ENCODE results near the gene COL4A2.

Gene COL4A2

GRCh38 chr13:110323172-110323891 lies 16.2 kb downstream of the COL4A2 start:
- Histone ChIP-seq H3K9me3 (no peaks in the 10 kb centered on the region), H3K4me1 (ENCODE audit: control insufficient read depth in 1 of 2, insufficient read depth in 1 of 2, low read depth in 1 of 2, low read length in 1 of 2) (no peaks in the 10 kb centered on the region), H3K27ac (no peak overlapping the region), H3K27me3 (peaks cover 87% of the 10 kb centered on the region), H3K4me3 (ENCODE audit: low read depth in 1 of 2, low read length in 1 of 2) (no peak overlapping the region), H3K36me3 (no peaks in the 10 kb centered on the region)
- no peak for TF ChIP-seq CTCF (IDR thresholded peaks at IDR 0.05)

GRCh38 chr13:110324026-110324749 lies 17.1 kb downstream of the COL4A2 start:
- Histone ChIP-seq H3K36me3 (no peaks in the 10 kb centered on the region), H3K9me3 (no peaks in the 10 kb centered on the region), H3K4me1 (ENCODE audit: control insufficient read depth in 1 of 2, insufficient read depth in 1 of 2, low read depth in 1 of 2, low read length in 1 of 2) (no peaks in the 10 kb centered on the region), H3K27ac (no peak overlapping the region), H3K4me3 (ENCODE audit: low read depth in 1 of 2, low read length in 1 of 2) (no peak overlapping the region), H3K27me3 (peaks cover 86% of the 10 kb centered on the region)
- no peak for TF ChIP-seq CTCF (IDR thresholded peaks at IDR 0.05)

- Histone ChIP-seq H3K4me1 (ENCODE audit: control insufficient read depth in 1 of 2, insufficient read depth in 1 of 2, low read depth in 1 of 2, low read length in 1 of 2) (no peaks in the 10 kb centered on the region), H3K27me3 (peaks cover 79% of the 10 kb centered on the region)
Observed at GRCh38 chr13:110326263-110326904, 19.3 kb downstream of the COL4A2 start.

GRCh38 chr13:110327051-110327721 lies 20.1 kb downstream of the COL4A2 start:
- no peak overlapping the region for H3K27ac ChIP-seq
- TF ChIP-seq CTCF (IDR thresholded peaks at IDR 0.05): no peak
- no peaks in the 10 kb centered on the region for H3K36me3 ChIP-seq
- H3K4me3 ChIP-seq (ENCODE audit: low read depth in 1 of 2, low read length in 1 of 2): no peak overlapping the region
- H3K4me1 ChIP-seq (ENCODE audit: control insufficient read depth in 1 of 2, insufficient read depth in 1 of 2, low read depth in 1 of 2, low read length in 1 of 2): no peaks in the 10 kb centered on the region
- peaks cover 78% of the 10 kb centered on the region for H3K27me3 ChIP-seq
- H3K9me3 ChIP-seq: no peaks in the 10 kb centered on the region

More at GRCh38 chr13:110326263-110326904, 19.3 kb downstream of the COL4A2 start:
- Histone ChIP-seq H3K4me3 (ENCODE audit: low read depth in 1 of 2, low read length in 1 of 2) (no peak overlapping the region), H3K27ac (no peak overlapping the region), H3K36me3 (no peaks in the 10 kb centered on the region), H3K9me3 (no peaks in the 10 kb centered on the region)
- TF ChIP-seq CTCF (IDR thresholded peaks at IDR 0.05): no peak

GRCh38 chr13:110328573-110328972 lies 21.5 kb downstream of the COL4A2 start:
- H3K4me1 ChIP-seq (ENCODE audit: control insufficient read depth in 1 of 2, insufficient read depth in 1 of 2, low read depth in 1 of 2, low read length in 1 of 2): no peaks in the 10 kb centered on the region
- H3K27me3 ChIP-seq: peaks cover 75% of the 10 kb centered on the region

More at GRCh38 chr13:110328573-110328972, 21.5 kb downstream of the COL4A2 start:
- no peaks in the 10 kb centered on the region for H3K9me3 ChIP-seq
- no peaks in the 10 kb centered on the region for H3K36me3 ChIP-seq
- no peak overlapping the region for H3K27ac ChIP-seq
- no peak for TF ChIP-seq CTCF (IDR thresholded peaks at IDR 0.05)
- H3K4me3 ChIP-seq (ENCODE audit: low read depth in 1 of 2, low read length in 1 of 2): no peak overlapping the region

Measured in neutrophil (primary cell).